Stimulated activated CD8-positive, alpha-beta memory T cell treated with anti-CD3 and anti-CD28 coated beads, Interleukin-7, amount 100 ng/mL, for 24 hours (primary cell): ENCODE measurements around the gene AK8.

Source experiments
- DNase-seq: peaks from one replicate; pipeline ENCODE4 v3.0.0-alpha.2; 2020; ENCODE audit warnings: low read depth

The AK8 gene

GRCh38 chr9:132825430-132825829 is 52.7 kb downstream of the AK8 start:
- no peak for DNase-seq

- DNase-seq: no peak
These were observed 53.1 kb downstream of the AK8 start for GRCh38 chr9:132824951-132825350.

GRCh38 chr9:132824151-132824550 is 53.9 kb downstream of the AK8 start:
- DNase-seq: no peak

- no peak for DNase-seq
These were observed 54.5 kb downstream of the AK8 start for GRCh38 chr9:132823370-132824145.

GRCh38 chr9:132820169-132820944 is 57.7 kb downstream of the AK8 start:
- DNase-seq: no peak

- no peak for DNase-seq
These were observed 59.5 kb downstream of the AK8 start for GRCh38 chr9:132818588-132818987.

- DNase-seq: no peak
These were observed 63.1 kb downstream of the AK8 start for GRCh38 chr9:132814937-132815336.

GRCh38 chr9:132813115-132813771 is 64.8 kb downstream of the AK8 start:
- no peak for DNase-seq

GRCh38 chr9:132811985-132812384 is 66.1 kb downstream of the AK8 start:
- no peak for DNase-seq

GRCh38 chr9:132810314-132810713 is 67.8 kb downstream of the AK8 start:
- no peak for DNase-seq

GRCh38 chr9:132809677-132810271 is 68.3 kb downstream of the AK8 start:
- DNase-seq: no peak

GRCh38 chr9:132808645-132809044 is 69.4 kb downstream of the AK8 start:
- DNase-seq: no peak

GRCh38 chr9:132806723-132807421 is 71.2 kb downstream of the AK8 start:
- DNase-seq: no peak

- DNase-seq: no peak
These were observed 71.8 kb downstream of the AK8 start for GRCh38 chr9:132806306-132806705.

- no peak for DNase-seq
These were observed 73.3 kb downstream of the AK8 start for GRCh38 chr9:132804576-132805295.

- no peak for DNase-seq
These were observed 75.8 kb downstream of the AK8 start for GRCh38 chr9:132802121-132802795.

GRCh38 chr9:132801659-132802058 is 76.4 kb downstream of the AK8 start:
- no peak for DNase-seq

GRCh38 chr9:132800038-132800648 is 77.9 kb downstream of the AK8 start:
- peak; percentile 21 for DNase-seq

GRCh38 chr9:132798817-132799790 is 79.0 kb downstream of the AK8 start:
- DNase-seq: no peak
